22Rv1 (cell line): ENCODE measurements around the gene LRRC19.

Experiments used
- CTCF ChIP-seq: fragments of 450-650 bp; IDR thresholded peaks from 2 replicates; pipeline ENCODE4 v1.5.1; 2017; ENCODE audit warnings: mild to moderate bottlenecking
- ZFX ChIP-seq: fragments of 450-650 bp; IDR thresholded peaks from 2 replicates; pipeline ENCODE4 v1.6.1; 2017; ENCODE audit warnings: antibody characterized with exemption, borderline replicate concordance

DNA sequence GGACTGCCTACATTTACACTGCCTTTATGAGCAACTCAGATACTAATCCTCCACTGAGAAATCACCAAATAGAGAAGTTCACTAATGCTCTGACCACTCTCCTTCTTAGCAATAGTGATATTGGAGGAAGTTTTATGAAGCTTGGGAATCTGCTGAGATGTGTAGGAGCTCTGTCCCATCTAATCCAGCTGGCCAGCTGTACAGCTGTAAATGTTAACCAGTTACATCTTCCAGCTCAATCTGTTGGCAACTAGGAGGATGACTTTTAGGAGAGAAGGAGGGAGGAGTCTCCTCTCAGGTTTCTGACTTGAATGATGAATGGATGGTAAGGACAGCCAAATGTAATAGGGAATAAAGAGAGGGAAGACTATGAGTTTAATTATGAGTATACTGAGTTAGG is 36.3 kb upstream of the LRRC19 start:
- no peak for TF ChIP-seq CTCF
- no peak for TF ChIP-seq ZFX
